Activated CD4-positive, alpha-beta T cell treated with anti-CD3 and anti-CD28 coated beads for 1 hour (primary cell): ENCODE measurements around the gene ECE1.

Source experiments
- DNase-seq: peaks from one replicate; pipeline ENCODE4 v3.0.0-alpha.2; 2020

The ECE1 gene

GRCh38 chr1:21289700-21290545 is at the start of gene ECE1:
TSS of gene ECE1 (minus strand) at chr1:21290463. CDS start at chr1:21290414, 49 bp downstream.
- peak; percentile 26 for DNase-seq

- DNase-seq = no peak
Observed at GRCh38 chr1:21339356-21340229, 49.3 kb upstream of the ECE1 start.

- no peak for DNase-seq
Observed at GRCh38 chr1:21338573-21339355, 48.5 kb upstream of the ECE1 start.

GRCh38 chr1:21337928-21338572 is 47.8 kb upstream of the ECE1 start:
- no peak for DNase-seq

GRCh38 chr1:21337454-21337927 is 47.2 kb upstream of the ECE1 start:
- no peak for DNase-seq

GRCh38 chr1:21337010-21337437 is 46.8 kb upstream of the ECE1 start:
- DNase-seq = no peak

- no peak for DNase-seq
Observed at GRCh38 chr1:21335750-21336224, 45.5 kb upstream of the ECE1 start.

- DNase-seq = no peak
Observed at GRCh38 chr1:21335088-21335691, 44.9 kb upstream of the ECE1 start.

- DNase-seq = peak; percentile 60
Observed at GRCh38 chr1:21334214-21335087, 44.2 kb upstream of the ECE1 start.

GRCh38 chr1:21333824-21334213 is 43.6 kb upstream of the ECE1 start:
- DNase-seq = no peak

GRCh38 chr1:21332554-21333311 is 42.5 kb upstream of the ECE1 start:
- DNase-seq = no peak

GRCh38 chr1:21331752-21332478 is 41.7 kb upstream of the ECE1 start:
- no peak for DNase-seq

GRCh38 chr1:21330544-21330943 is 40.3 kb upstream of the ECE1 start:
- DNase-seq = no peak

- DNase-seq = no peak
Observed at GRCh38 chr1:21329209-21329844, 39.1 kb upstream of the ECE1 start.

- no peak for DNase-seq
Observed at GRCh38 chr1:21327566-21328323, 37.5 kb upstream of the ECE1 start.

GRCh38 chr1:21326861-21327344 is 36.6 kb upstream of the ECE1 start:
- no peak for DNase-seq

GRCh38 chr1:21325731-21326387 is 35.6 kb upstream of the ECE1 start:
- no peak for DNase-seq
